DMS153 treated with DMSO at 0.1 percent for 48 hours (cell line): ENCODE measurements around the gene TMEM221.
"Not testable (repeated sequence)": the region's sequence is repeated elsewhere in the genome, so short reads cannot be mapped to it uniquely, and the experiment has no call there.

Experiments used
- DNase-seq: peaks from one replicate; lab custom pipeline; 2025; ENCODE audit not compliant: unreplicated experiment; lab: John Stamatoyannopoulos, UW

The TMEM221 gene

GRCh38 chr19:17448131-17448967 is at the start of gene TMEM221:
TMEM221 (minus strand) TSS chr19:17448668; CDS start chr19:17448462, 206 bp downstream.
- DNase-seq = no peak

GRCh38 chr19:17497149-17497798 is 48.8 kb upstream of the TMEM221 start:
- DNase-seq = no peak

GRCh38 chr19:17496337-17496997 is 48.0 kb upstream of the TMEM221 start:
- DNase-seq = peak; percentile 27

GRCh38 chr19:17495639-17496296 is 47.3 kb upstream of the TMEM221 start:
- DNase-seq = no peak

- no peak for DNase-seq
Observed at GRCh38 chr19:17491287-17491686, 42.8 kb upstream of the TMEM221 start.

GRCh38 chr19:17490411-17490810 is 41.9 kb upstream of the TMEM221 start:
- DNase-seq = no peak

- no peak for DNase-seq
Observed at GRCh38 chr19:17489392-17490030, 41.0 kb upstream of the TMEM221 start.

GRCh38 chr19:17488593-17489391 is 40.3 kb upstream of the TMEM221 start:
- DNase-seq = no peak

- no peak for DNase-seq
Observed at GRCh38 chr19:17487284-17488121, 39.0 kb upstream of the TMEM221 start.

- DNase-seq = no peak
Observed at GRCh38 chr19:17486545-17487240, 38.2 kb upstream of the TMEM221 start.

- no peak for DNase-seq
Observed at GRCh38 chr19:17484520-17485185, 36.2 kb upstream of the TMEM221 start.

- DNase-seq = no peak
Observed at GRCh38 chr19:17483605-17484002, 35.1 kb upstream of the TMEM221 start.

- DNase-seq = no peak
Observed at GRCh38 chr19:17482877-17483604, 34.6 kb upstream of the TMEM221 start.

- no peak for DNase-seq
Observed at GRCh38 chr19:17481986-17482385, 33.5 kb upstream of the TMEM221 start.

- DNase-seq = no peak
Observed at GRCh38 chr19:17479325-17479791, 30.9 kb upstream of the TMEM221 start.

- DNase-seq = no peak
Observed at GRCh38 chr19:17475541-17476115, 27.2 kb upstream of the TMEM221 start.

- not testable (repeated sequence) for DNase-seq
Observed at GRCh38 chr19:17475011-17475540, 26.6 kb upstream of the TMEM221 start.
